Hematopoietic multipotent progenitor cell treated with erythropoietin and hydrocortisone succinate and interleukin-3 and kit ligand, for 4 days (in vitro differentiated cells): Measurements from ENCODE around the gene ZNF407.
"Not testable (repeated sequence)": the region's sequence is repeated elsewhere in the genome, so short reads cannot be mapped to it uniquely, and the experiment has no call there.

Experiments
- DNase-seq: peaks from one replicate; pipeline ENCODE4 v3.0.0-alpha.2; 2015

Gene ZNF407

DNA sequence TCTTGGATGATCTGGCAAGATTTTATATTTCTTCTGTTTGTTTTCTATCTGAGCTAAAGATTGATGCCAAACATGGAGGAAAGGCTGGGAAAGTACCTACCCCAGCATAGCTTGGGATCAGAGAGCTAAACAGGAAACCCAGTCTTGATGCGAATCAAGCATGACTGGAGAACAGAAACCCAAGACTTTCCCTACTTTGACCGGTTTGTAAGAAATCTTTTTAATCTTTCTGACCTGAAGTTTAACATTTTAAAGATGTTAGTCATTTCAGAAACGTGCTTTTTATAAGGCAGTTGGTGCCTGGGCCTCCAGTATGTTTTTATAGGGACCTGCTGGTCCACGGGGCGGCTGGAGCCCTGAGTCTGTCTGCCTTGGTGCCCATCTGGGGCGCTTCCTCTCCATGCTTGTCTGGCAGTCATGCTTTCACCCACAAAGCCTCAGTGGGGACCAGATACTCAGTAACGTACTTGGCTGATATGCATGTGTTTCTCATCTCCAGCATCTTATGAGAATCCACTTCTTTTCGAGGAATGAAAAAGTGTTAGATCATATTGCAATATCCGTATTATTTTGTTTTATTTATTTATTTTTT is 344.7 kb downstream of the ZNF407 start:
- DNase-seq: no peak

DNA sequence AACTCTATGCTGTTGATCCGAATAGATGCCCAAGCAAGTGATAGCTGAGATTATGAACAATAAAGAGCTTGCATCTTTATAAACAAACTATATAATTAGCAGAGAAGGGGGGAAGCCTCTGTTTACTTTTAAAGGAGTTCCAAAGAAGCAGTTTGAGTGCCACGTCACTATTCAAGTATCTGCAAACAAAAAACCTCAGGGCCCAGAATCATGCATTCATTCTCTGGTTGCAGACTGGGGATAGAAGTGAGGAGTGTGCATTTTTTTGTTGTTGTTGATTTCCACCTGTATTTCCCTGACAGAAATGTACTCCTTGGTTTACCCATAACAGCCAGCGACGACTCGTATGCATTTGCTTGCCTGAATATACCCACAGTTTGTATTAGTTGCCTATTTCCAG is 347.0 kb downstream of the ZNF407 start:
- no peak for DNase-seq

DNA sequence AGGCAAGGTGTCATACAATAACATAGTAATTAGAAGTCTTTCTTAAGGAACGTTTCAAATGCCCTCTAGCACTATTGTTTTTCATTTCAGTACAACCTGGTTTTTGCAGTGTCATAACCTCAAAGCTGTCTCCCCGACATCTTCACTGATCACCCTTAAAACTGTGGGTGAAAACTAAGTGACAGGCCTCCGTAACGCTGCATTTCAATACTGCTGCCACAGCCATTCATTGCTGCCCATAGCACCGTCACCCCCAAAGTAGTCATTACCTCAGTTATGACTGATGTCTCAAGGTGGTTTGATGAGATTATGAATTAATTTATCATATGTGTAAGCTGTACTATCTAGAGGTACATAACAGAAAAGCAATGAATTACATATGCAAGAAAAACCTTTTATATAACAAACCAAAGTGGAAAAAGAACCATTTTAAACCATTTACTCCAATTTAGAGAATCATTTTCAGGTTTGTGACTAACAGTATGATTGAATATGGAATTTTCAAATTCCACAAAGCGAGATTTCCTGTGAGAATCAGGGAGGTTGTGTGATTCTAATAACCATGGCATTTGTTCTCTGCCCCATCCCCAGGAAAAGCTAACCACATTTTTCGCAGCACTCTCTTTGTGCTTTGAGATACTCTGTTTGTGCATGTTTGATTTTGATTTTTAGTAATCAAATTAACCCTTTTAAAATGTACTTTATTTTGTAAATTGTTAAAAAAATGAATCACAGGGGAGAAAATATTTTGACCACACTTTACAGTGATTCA is 348.3 kb downstream of the ZNF407 start:
- no peak for DNase-seq

DNA sequence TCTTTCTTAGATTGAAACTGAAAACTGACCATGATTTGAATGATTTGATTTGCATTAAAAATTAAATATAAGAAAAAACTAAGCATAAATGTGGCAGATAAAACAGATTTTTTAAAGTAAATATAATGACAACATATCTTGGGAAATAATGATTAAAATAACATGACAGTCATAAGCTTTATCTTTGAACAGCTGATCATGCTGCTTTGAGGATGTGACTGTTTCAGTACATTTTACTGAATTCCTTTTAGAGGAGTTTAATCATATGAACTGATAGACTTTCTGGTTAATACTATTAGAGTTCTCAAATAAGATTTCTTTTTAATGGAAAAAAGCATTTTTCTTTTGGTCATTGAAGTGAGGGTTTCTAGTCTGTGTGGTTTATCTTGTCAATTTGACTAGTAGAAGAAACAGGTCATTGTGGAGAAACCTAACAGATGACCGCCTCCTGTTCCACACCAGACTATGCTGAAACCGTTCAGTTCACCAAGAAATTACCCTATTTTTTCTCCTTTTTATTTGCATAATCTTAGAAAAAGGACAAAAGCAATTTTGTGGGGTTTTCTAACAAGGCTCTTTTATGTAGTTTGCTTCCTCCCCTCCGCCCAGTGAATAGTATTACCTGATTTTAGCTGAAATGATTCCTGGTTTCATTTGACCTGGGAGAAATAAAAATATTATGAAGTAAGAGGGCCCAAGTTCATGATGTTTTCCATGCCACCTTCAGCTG is 349.1 kb downstream of the ZNF407 start:
- no peak for DNase-seq

DNA sequence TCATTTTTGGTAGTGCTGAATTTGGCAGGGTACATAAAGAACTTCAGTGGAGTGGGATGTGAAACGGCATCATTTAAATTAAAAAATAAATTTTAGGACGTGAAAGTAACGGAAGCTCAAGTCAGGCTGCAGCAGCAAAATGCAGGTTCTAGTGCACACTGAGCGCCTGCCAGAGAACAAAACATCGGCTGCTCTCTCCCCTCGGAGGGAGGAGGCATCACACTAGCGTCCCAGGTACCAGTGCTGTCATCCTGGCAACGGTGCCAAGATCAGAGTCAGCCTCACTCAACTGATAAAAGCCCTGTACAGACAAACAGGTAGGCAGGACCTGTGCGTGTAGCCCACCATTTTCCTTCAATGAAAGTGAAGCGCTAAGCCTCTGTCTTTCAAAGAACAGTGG is 349.7 kb downstream of the ZNF407 start:
- DNase-seq: no peak

DNA sequence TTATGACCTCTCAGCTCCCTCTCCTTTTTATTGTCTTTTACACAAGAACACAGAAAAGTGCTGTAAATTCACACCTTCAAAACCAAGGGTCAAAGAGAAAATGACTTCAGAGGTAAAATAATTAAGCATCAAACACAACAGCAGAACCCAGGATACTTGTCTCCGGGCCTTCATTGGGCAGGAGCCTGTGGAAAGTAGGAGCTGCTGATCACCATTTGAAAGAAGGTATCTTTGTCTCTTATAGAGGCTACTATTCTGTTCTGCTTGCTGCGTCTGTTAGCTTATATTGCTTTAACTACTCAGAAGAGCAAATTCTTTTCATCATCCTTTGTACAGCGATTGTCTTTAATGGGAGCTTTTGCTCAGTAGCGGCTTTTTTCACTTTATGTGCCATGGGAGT is 350.2 kb downstream of the ZNF407 start:
- no peak for DNase-seq

DNA sequence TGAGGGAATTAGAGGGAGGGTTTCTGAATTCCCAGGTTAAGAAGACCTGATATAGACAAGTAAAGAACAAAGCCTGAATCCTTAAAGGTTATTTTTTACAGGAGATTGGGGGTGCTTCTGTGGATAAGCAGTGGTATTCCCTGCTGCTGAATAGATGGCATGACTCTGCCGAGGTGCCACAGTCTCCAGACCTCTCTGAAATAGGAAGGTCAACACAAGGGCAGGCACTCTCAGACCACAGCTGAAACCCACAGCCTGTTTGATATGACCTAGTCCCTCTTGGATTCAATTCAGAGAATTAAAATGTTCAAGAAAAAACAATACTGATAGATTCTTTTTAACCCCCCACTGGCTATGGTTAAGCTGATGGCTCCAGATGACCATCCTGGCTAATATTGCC is 351.9 kb downstream of the ZNF407 start:
- peak; percentile 10 for DNase-seq

DNA sequence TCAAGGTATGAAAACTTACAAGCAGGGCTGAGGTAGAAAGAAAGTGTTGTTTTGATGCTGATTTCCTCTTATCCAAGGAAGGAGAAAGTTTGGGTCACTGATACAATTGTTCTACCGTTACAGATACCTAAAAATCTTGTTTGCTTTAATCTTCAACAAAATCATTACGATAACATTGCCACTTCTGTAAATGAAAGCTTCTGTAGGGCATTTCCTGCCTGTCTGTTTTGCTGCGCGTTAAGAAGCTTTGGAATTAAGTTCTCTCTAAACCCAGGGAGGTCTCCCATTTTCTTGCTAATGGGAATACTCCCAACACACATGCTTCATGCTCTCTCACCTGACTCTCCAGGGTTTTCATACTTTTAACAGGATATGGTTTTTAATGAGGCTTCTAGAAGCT is 352.8 kb downstream of the ZNF407 start:
- DNase-seq: no peak

DNA sequence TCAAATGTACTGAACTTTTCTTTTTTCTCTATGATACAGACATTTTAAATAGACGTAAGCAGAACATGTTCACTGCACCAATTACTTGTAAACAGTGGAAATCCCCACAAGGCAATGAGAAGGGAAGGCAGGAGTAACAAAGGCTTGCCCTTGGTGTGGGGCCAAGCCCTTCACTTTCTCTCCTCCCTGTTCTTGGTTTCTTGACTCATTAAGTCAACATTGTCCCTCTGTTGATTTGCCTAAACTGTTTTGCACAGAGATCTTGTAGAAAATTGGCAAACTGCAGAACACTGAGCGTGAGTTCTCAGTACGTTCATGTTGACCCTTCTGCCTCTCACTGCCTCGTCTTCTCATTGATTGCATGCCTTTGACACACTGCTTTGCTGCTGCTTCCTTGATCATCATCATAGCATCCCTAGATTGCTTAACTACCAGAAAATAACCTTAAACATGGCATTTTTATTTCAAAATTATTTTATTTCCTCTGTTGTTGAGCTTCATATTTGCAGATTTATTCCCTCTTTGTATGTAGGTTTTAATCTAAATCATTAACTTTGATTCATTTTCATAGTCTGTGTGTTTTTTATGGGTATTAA is 353.6 kb downstream of the ZNF407 start:
- DNase-seq: no peak

DNA sequence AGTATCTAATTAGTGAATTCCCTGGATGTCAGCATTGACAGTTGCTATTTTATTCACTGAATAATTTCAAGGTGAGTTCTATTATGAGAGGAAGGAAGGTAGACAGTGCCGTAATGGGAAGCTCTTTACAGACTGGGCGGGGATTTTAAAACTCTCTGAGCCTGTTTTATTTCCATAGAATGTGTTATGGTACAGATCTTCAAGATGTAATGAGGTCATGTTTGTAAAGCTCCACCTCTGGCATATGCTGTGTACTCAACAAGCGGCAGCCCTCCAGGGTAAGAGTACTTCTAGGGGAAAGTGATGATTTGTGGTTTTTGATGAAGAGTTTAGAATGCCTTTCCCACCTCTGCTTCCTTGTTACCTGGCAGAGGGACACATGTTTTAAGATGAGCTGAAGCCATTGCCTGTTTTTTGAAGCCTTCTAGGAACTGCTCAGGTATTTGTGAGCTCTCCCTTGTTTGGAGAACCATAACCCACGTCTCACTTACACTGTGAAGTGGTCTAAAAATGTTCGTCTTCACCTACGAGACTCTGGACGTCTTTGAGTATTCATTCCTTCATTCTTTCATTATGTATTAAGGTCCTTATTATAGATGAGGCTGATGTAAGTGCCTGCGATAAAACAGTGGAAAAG is 360.0 kb downstream of the ZNF407 start:
- DNase-seq: no peak

DNA sequence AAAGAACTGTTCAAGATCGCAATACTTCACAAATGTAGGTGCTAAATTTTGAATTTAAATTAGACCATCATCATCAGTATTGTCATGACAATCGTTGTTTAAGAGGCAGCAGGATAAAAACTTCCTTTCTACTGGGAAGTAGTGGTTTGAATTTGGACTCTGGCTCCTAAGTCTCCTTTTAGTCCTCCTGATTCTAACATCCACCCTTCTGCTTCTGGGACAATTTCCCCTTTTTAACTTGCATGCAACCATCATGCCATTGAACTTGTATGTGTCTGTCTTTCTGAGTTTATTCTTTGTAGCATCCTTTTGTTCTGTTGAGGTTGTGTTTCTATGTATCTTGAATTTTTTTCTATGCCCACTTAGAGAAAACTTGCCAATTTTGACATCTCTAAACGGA is 361.5 kb downstream of the ZNF407 start:
- DNase-seq: no peak

DNA sequence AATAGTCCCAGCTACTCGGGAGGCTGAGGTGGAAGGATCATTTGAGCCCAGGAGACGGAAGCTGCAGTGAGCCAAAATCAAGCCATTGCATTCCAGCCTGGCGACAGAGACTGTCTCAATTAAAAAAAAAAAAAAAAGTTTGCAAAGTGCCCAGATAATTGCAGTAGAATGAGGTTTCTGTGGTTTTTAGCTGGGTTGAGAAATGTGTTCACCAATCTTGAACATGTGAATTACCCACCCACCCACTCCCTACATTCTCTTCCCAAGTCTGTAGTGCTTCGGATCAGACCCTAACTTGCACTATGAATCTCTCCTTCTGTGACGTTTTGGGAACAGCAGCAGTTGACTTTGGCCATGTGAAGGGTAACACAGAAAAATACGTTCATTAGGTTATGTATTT is 363.9 kb downstream of the ZNF407 start:
- DNase-seq: no peak

DNA sequence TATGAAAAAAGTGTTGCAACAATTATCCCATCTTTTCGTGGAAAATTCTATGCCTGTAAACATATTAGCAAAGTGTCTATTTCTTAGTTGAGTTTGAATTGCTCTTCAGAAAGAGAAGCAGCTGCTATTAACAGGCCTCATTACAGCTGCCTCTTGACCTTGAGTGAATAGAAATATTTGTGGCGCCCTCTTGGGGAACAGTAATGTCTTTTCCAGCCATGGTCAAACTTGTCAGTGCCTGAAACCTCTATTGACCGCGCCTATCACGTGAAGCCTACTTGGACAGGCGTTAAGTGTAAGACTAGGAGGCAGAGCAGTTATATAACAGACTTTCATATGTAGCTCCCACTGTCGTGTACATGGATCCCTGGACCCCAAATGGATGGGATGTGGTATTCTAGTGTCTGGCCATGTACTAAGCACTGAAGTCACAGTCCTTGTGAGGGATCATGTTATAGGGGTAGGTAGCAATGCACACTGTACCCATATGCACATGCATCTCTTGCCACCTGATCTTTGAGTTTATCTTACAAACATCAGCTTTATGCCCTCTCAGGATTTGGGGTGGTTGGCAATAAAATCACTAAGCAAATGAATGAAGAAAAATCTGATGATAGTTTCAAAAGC is 366.3 kb downstream of the ZNF407 start:
- peak; percentile 80 for DNase-seq

DNA sequence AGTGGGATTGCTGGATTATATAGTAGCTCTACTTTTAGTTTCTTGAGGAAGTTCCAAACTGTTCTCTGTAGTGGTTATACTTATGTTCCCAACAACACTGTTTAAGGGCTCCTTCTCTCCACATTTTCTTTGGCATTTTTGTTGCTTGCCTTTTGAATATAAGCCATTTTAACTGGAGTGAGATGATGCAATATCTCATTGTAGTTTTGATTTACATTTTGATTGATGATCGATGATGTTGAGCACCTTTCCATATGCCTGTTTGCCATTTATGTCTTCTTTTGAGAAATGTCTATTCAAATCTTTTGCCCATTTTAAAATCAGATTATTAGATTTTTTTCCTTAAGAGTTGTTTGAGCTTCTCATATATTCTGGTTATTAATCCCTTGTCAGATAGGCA is 368.0 kb downstream of the ZNF407 start:
- DNase-seq: no peak

DNA sequence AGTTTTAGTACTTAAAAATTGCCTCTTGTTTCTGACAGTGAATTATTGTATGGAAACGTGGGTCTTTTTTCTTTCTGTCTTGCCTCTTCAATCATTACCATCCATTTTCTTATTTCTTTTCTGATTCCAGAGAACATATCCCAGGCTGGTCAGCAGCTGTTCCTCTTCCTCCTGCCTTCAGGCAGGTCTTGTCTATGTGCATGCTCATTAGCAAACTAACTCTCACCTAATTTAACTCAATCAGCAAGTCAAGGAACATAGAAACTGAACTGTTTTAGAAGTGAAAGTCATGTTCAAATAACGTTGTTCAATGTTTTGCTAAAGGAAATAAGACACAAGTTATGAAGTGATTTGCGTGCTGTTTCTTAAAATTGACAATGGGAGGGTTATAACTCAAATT is 369.8 kb downstream of the ZNF407 start:
- no peak for DNase-seq

DNA sequence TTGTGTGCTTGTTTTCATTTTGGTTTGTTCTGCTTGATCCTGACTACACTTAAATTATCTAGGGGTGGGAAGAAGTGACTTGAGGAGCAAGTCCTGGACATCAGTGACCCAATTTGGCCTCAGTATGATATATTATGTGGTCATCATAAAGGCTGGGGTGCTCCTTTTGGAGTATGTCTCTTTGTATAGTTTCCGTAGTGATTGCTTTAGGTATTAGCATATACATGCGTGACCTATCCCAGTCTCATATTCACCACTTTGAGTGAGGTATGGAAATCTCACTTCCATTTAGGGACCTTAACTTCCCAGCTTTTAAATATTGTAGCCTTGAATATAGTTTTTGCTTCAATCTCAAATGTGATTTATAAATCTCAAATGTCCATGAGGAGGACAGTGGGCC is 370.3 kb downstream of the ZNF407 start:
- no peak for DNase-seq

DNA sequence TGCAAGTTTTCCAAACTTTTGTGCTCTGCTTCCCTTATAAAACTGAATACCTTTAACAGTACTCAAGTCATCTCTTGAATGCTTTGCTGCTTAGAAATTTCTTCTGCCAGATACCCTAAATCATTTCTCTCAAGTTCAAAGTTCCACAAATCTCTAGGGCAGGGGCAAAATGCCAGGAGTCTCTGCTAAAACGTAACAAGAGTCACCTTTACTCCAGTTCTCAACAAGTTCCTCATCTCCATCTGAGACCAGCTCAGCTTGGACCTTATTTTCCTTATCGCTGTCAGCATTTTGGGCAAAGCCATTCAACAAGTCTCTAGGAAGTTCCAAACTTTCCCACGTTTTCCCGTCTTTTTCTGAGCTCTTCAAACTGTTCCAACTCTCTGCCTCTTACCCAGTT is 373.7 kb downstream of the ZNF407 start:
- not testable (repeated sequence) for DNase-seq

DNA sequence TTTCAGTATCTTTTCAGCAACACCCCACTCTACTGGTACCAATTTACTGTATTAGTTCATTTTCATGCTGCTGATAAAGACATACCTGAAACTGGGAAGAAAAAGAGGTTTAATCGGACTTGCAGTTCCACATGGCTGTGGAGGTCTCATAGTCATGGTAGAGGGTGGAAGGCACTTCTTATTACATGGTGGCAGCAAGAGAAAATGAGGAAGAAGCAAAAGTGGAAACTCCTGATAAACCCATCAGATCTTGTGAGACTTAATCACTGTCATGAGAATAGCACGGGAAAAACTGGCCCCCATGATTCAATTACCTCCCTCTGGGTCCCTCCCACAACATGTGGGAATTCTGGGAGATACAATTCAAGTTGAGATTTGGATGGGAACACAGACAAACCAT is 374.1 kb downstream of the ZNF407 start:
- not testable (repeated sequence) for DNase-seq

DNA sequence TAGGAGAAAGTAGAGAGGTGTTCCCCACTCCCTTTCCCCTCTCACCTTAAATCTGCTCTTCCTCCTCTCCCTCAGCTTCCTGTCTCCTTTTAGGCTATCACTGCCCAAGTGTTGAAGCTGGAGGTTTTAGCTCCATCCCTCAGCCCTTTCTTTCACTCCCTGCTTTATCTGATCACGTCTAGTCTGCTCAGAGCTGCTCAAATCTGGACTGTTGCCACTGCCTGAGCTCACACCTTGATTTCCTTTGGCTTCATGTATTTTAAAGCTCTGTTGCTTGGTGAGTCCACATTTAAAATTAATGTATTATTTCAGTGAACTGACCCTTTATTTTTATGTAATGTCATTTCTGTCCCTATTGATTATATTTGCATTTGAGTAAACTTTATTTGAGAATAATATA is 374.7 kb downstream of the ZNF407 start:
- DNase-seq: no peak

DNA sequence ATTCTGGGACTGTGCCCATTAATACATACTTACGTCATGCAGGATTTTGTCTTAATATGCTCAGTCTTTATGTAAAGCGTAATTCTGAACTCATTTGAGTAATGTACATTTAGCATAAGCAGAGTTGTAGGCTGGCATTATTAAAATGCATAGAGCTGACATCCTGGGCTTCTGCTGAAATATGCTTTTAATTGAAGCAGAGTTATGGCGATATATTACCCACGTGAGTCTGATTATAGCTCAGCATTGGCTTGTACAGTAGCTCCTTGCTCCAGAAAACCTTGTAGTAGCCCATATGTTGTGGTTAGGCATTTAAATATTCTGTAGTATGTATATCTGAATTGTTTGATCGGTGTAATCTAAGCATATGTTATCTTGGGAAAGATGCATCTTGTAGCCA is 377.3 kb downstream of the ZNF407 start:
- no peak for DNase-seq

DNA sequence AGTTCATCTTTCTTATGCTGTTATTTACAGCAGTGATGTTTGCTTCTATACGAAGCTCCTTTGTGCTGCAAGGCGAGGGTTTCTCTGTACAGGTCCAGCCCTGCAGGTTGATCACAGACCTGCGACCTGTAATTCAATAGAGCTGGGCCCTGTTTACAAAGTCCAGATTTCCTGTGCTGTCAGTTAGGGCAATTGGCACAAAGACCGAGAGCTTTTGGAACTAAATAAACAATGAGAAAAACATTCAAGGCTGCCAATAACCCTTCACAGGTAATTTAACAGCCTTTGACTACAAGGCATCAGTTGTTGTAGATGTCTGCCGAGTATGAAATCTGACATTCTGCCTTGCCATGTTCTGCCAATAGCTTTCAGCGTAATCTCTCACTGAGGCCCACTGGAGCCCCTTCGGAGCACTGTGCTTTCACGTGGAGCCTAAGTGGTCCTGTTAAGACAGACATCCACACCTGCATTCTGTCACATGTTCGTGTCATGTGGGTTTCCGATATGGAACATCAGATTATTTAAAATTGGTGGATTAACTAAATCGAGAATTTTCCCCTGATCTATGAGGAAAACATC is 378.8 kb downstream of the ZNF407 start:
- DNase-seq: no peak

DNA sequence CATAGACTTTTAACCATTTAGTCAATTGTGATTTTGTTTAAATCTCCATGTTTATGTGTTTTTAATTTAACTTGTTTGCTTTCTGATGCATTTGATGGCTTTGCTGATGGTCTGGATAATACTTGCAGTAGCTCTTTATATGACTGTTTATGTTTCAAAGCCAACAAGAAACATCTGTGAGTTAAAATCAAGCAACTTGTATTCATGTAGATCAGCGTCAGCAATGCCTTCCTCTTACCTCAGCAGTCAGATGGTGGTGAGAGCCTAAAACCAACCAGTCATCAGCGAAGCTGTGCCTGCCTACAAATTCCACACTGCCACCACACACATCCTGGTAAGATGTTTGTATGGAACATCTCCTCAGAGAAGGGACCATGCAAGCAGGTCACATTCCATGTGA is 379.4 kb downstream of the ZNF407 start:
- no peak for DNase-seq

DNA sequence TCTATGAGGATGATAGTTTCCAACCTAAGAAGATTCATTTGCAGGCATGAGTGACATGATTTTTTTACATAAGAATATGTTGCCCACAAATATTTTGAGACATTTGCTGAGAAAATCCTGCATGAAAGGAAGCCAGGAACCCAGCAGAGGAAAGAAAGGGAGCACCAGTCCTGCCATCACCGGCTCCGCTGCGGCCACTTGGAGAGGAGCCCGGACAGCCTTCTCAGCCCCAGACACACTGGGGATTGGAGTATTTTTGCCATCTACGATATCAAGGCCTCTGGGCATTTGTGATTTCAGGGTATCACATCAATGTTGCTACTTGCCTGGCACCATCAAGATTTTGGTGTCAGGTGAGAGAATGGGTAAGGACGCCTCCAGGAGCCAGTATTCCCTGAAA is 383.0 kb downstream of the ZNF407 start:
- DNase-seq: no peak
